Esophagus squamous epithelium (tissue), 5 donors: Measurements from ENCODE around the gene FOXK2. TPM values are rescaled to one million over a fixed set of nuclear protein-coding genes. Genes with fewer than 3 reads are reported as not detected.

Experiments used
- DNase-seq: peaks from one replicate; lab custom pipeline; 2025; lab: John Stamatoyannopoulos, UW
- H3K27ac ChIP-seq, 4 donors: fragments of 200-600 bp; sonication (generic); one replicate each; pipeline ENCODE4 v1.5.1; 2016 to 2019; ENCODE audit warnings: mild to moderate bottlenecking in 1 of 4
- H3K27me3 ChIP-seq, 4 donors: fragments of 200-600 bp; sonication (generic); 1 replicate in 3 of 4; 2 replicates in 1 of 4; pipeline versions ENCODE4 v1.5.1 to v1.6.0; 2017 to 2021; ENCODE audit warnings: antibody characterized with exemption in 1 of 4
- H3K36me3 ChIP-seq, 3 donors: fragments of 200-600 bp; sonication (generic); one replicate each; pipeline ENCODE4 v1.5.1; 2016 to 2019
- H3K4me1 ChIP-seq, 3 donors: fragments of 200-600 bp; sonication (generic); one replicate each; pipeline ENCODE4 v1.5.1; 2017 to 2019
- H3K4me3 ChIP-seq, 4 donors: fragments of 200-600 bp; sonication (generic); 1 replicate in 3 of 4; 2 replicates in 1 of 4; pipeline ENCODE4 v1.5.1; 2016 to 2019; ENCODE audit warnings: mild to moderate bottlenecking in 2 of 4, moderate library complexity in 1 of 4
- H3K9me3 ChIP-seq, 3 donors: fragments of 200-600 bp; sonication (generic); one replicate each; pipeline ENCODE4 v1.5.1; 2016 to 2019
- CTCF ChIP-seq, 6 experiments: fragments of 450-650 bp in 4 of 6; fragments of 200-600 bp in 2 of 6; sonication (generic) in 2 of 6; IDR thresholded peaks; one replicate each; pipeline ENCODE4 v1.5.1; 2016 to 2019; ENCODE audit warnings: antibody characterized with exemption in 6 of 6, mild to moderate bottlenecking in 4 of 6, moderate library complexity in 4 of 6
- POLR2A ChIP-seq, 4 donors: fragments of 450-650 bp; IDR thresholded peaks; one replicate each; pipeline ENCODE4 v1.6.1; 2017; ENCODE audit warnings: antibody characterized with exemption in 4 of 4, mild to moderate bottlenecking in 4 of 4, moderate library complexity in 3 of 4
- WGBS, 2 donors: methylation state at CpG; one replicate each; pipeline ENCODE4 v1.1.5; 2018; 5-methylcytosine and 5-hydroxymethylcytosine counted together
- intact Hi-C: fragments of 100-400 bp; cut with DNase I; formaldehyde crosslinking; loops from one replicate; pipeline ENCODE4 v1.15.0; 2022
- total RNA-seq, 4 donors: library from RNA; depleted of rRNA; stranded (reverse); fragments of >200 nt; gene quantifications; one replicate each; pipeline ENCODE4 v1.1.0, GENCODE V29; 2016
- donor health status: DM: yes; HTN: yes; CAD: no.

Gene FOXK2
- total RNA-seq, 4 donors from 2014 or later: 26.3 to 38.2 (median 34.5) TPM

GRCh38 chr17:82616021-82616711 lies 96.6 kb downstream of the FOXK2 start:
- peaks cover 0 to 25% (median 0%) of the 10 kb centered on the region in 3 donors for H3K4me1 ChIP-seq
- no peak overlapping the region for H3K4me3 ChIP-seq
- intact Hi-C loops: no loop called here
- DNase-seq: no peak
- TF ChIP-seq POLR2A (IDR thresholded peaks at IDR 0.05) (no peak), CTCF (IDR thresholded peaks at IDR 0.05) (no peak)
- H3K36me3 ChIP-seq: peaks cover 42 to 98% (median 54%) of the 10 kb centered on the region in 3 donors
- H3K27ac ChIP-seq: no peak overlapping the region
- H3K9me3 ChIP-seq: no peaks in the 10 kb centered on the region
- H3K27me3 ChIP-seq: no peaks in the 10 kb centered on the region
- WGBS, 2 donors: 86 to 92% methylated on average over 17 to 22 of the region's 22 CpGs

- no peaks in the 10 kb centered on the region for H3K27me3 ChIP-seq
- WGBS, 2 donors: 88 to 89% methylated on average over 3 to 5 of the region's 7 CpGs
- no peaks in the 10 kb centered on the region for H3K9me3 ChIP-seq
- TF ChIP-seq POLR2A (IDR thresholded peaks at IDR 0.05): no peak
- TF ChIP-seq CTCF (IDR thresholded peaks at IDR 0.05): no peak
- H3K36me3 ChIP-seq: peaks cover 37 to 100% (median 71%) of the 10 kb centered on the region in 3 donors
- peaks cover 0 to 3% (median 0%) of the 10 kb centered on the region in 3 donors for H3K4me1 ChIP-seq
- intact Hi-C loops: no loop called here
- no peak overlapping the region for H3K27ac ChIP-seq
- no peak for DNase-seq
- H3K4me3 ChIP-seq: no peak overlapping the region
Observed at GRCh38 chr17:82619211-82619610, 99.7 kb downstream of the FOXK2 start.

GRCh38 chr17:82619641-82620040 lies 100.1 kb downstream of the FOXK2 start:
- TF ChIP-seq POLR2A (IDR thresholded peaks at IDR 0.05) (no peak), CTCF (IDR thresholded peaks at IDR 0.05) (no peak)
- Histone ChIP-seq H3K27me3 (no peaks in the 10 kb centered on the region), H3K36me3 (peaks cover 37 to 100% (median 75%) of the 10 kb centered on the region in 3 donors), H3K4me3 (no peak overlapping the region), H3K4me1 (no peaks in the 10 kb centered on the region), H3K27ac (no peak overlapping the region), H3K9me3 (no peaks in the 10 kb centered on the region)
- WGBS, 2 donors: 79 to 87% methylated on average over 8 to 10 of the region's 10 CpGs
- DNase-seq: no peak
- intact Hi-C loops: no loop called here

- no peaks in the 10 kb centered on the region for H3K9me3 ChIP-seq
- H3K27me3 ChIP-seq: no peaks in the 10 kb centered on the region
- H3K4me3 ChIP-seq: no peak overlapping the region
- peak overlapping the region in 1 of 4 donors; percentile 0 for H3K27ac ChIP-seq
- peaks cover 0 to 14% (median 0%) of the 10 kb centered on the region in 3 donors for H3K4me1 ChIP-seq
- peaks cover 10 to 100% (median 56%) of the 10 kb centered on the region in 3 donors for H3K36me3 ChIP-seq
- intact Hi-C loops: no loop called here
- 84 to 85% methylated on average over 15 of the region's 15 CpGs for WGBS, 2 donors
- no peak for DNase-seq
- TF ChIP-seq CTCF (IDR thresholded peaks at IDR 0.05) (no peak), POLR2A (IDR thresholded peaks at IDR 0.05) (no peak)
Observed at GRCh38 chr17:82623707-82624106, 104.2 kb downstream of the FOXK2 start.

- intact Hi-C loops: no loop called here
- H3K4me3 ChIP-seq: no peak overlapping the region
- no peaks in the 10 kb centered on the region for H3K9me3 ChIP-seq
- WGBS, 2 donors: 75 to 88% methylated on average over 20 to 21 of the region's 21 CpGs
- no peak for DNase-seq
- H3K27me3 ChIP-seq: no peaks in the 10 kb centered on the region
- peaks cover 0 to 14% (median 0%) of the 10 kb centered on the region in 3 donors for H3K4me1 ChIP-seq
- peak overlapping the region in 2 of 4 donors; percentile 39 to 62 for H3K27ac ChIP-seq
- peaks cover 17 to 100% (median 30%) of the 10 kb centered on the region in 3 donors for H3K36me3 ChIP-seq
- TF ChIP-seq POLR2A (IDR thresholded peaks at IDR 0.05) (no peak), CTCF (IDR thresholded peaks at IDR 0.05) (no peak)
Observed at GRCh38 chr17:82627405-82627804, 107.9 kb downstream of the FOXK2 start.
